HepG2 (cell line): ENCODE data around the gene CAST. TPM values are rescaled to one million over a fixed set of nuclear protein-coding genes. Genes with fewer than 3 reads are reported as not detected.

Experiments
- FOXP1 ChIP-seq, 2 experiments: fragments of 450-650 bp in 1 of 2; IDR thresholded peaks; 2 replicates each; pipeline ENCODE4 v1.6.1; 2017 to 2018; ENCODE audit warnings: antibody characterized with exemption in 1 of 2
- HOXA9 ChIP-seq: sonication (generic); formaldehyde crosslinking; IDR thresholded peaks from 2 replicates; pipeline ENCODE4 v1.8.1; 2022; ENCODE audit warnings: missing genetic modification reagents, mild to moderate bottlenecking, moderate library complexity, borderline replicate concordance
- MEIS1 ChIP-seq: sonication (generic); formaldehyde crosslinking; IDR thresholded peaks from 2 replicates; pipeline ENCODE4 v1.9.0; 2021; ENCODE audit warnings: mild to moderate bottlenecking, missing genetic modification reagents, moderate library complexity, borderline replicate concordance
- MIER2 ChIP-seq: IDR thresholded peaks from 2 replicates; pipeline ENCODE4 v1.6.1; 2016; ENCODE audit warnings: missing biosample characterization, missing genetic modification reagents
- NFKB2 ChIP-seq: sonication (generic); formaldehyde crosslinking; IDR thresholded peaks from 2 replicates; pipeline ENCODE4 v1.4.0; 2020; ENCODE audit warnings: missing genetic modification reagents, borderline replicate concordance
- RAD21 ChIP-seq: fragments of 450-650 bp; formaldehyde crosslinking; IDR thresholded peaks from 2 replicates; pipeline ENCODE4 v1.5.0; 2020; ENCODE audit warnings: mild to moderate bottlenecking
- RELA ChIP-seq: sonication (generic); formaldehyde crosslinking; IDR thresholded peaks from 2 replicates; pipeline ENCODE4 v1.4.0; 2020; ENCODE audit warnings: missing genetic modification reagents
- SNRNP70 ChIP-seq: fragments of 200-400 bp; formaldehyde crosslinking; IDR thresholded peaks from 2 replicates; pipeline ENCODE4 v1.6.1; 2017; ENCODE audit warnings: mild to moderate bottlenecking, low read depth, low read length, moderate library complexity
- TCF7 ChIP-seq: sonication (generic); IDR thresholded peaks from 2 replicates; pipeline ENCODE4 v1.6.1; 2016; ENCODE audit warnings: antibody characterized with exemption, low read depth
- ZFP1 ChIP-seq: IDR thresholded peaks from 2 replicates; pipeline ENCODE4 v1.6.1; 2016
- ZNF230 ChIP-seq: sonication (generic); formaldehyde crosslinking; IDR thresholded peaks from 2 replicates; pipeline ENCODE4 v1.4.0; 2020; ENCODE audit warnings: mild to moderate bottlenecking, missing genetic modification reagents
- ZNF367 ChIP-seq: sonication (generic); formaldehyde crosslinking; IDR thresholded peaks from 2 replicates; pipeline ENCODE4 v1.4.0; 2020; ENCODE audit warnings: missing genetic modification reagents, borderline replicate concordance
- ZSCAN22 ChIP-seq: sonication (generic); formaldehyde crosslinking; IDR thresholded peaks from 2 replicates; pipeline ENCODE4 v1.4.0; 2020; ENCODE audit warnings: mild to moderate bottlenecking, missing genetic modification reagents
- polyA plus RNA-seq, 8 experiments: library from polyadenylated mRNA; depleted of rRNA in 3 of 8; stranded (reverse) in 7 of 8; unstranded in 1 of 8; fragments of >200 nt; fragmentation: Illumina TruSeq in 4 of 8; extraction: Trizol in 4 of 8; gene quantifications; 2 replicates each; pipeline versions ENCODE4 v1.2.1 to v1.2.3, GENCODE V29; 2011 to 2016; ENCODE audit warnings: low read depth in 4 of 8, missing spikeins in 1 of 8, mixed read lengths in 1 of 8; ENCODE audit not compliant: insufficient read depth in 1 of 8
- total RNA-seq, 5 experiments: library from RNA; depleted of rRNA; stranded (reverse); fragments of >200 nt; fragmentation: Illumina TruSeq; extraction: Trizol; gene quantifications; 2 replicates each; pipeline ENCODE4 v1.2.3, GENCODE V29; 2016; ENCODE audit warnings: low read depth in 1 of 5
- TF ChIP-seq, protein P1 (sequence below): IDR thresholded peaks from 2 replicates; pipeline ENCODE4 v1.6.1; 2016; ENCODE audit warnings: mild to moderate bottlenecking
- TF ChIP-seq, protein P2 (sequence below): sonication (generic); formaldehyde crosslinking; IDR thresholded peaks from 2 replicates; pipeline ENCODE4 v1.8.1; 2023; ENCODE audit warnings: missing genetic modification reagents, inconsistent platforms, borderline replicate concordance
- TF ChIP-seq, protein P3 (sequence below): sonication (generic); formaldehyde crosslinking; IDR thresholded peaks from 2 replicates; pipeline ENCODE4 v1.4.0; 2020; ENCODE audit warnings: mild to moderate bottlenecking, missing genetic modification reagents
- TF ChIP-seq, protein P4 (sequence below): sonication (generic); formaldehyde crosslinking; IDR thresholded peaks from 2 replicates; pipeline ENCODE4 v1.4.0; 2020; ENCODE audit warnings: missing genetic modification reagents
- TF ChIP-seq, protein P5 (sequence below): sonication (generic); formaldehyde crosslinking; IDR thresholded peaks from 2 replicates; pipeline ENCODE4 v1.9.0; 2022; ENCODE audit warnings: missing genetic modification reagents, mild to moderate bottlenecking, borderline replicate concordance
- TF ChIP-seq, protein P6 (sequence below): sonication (generic); formaldehyde crosslinking; IDR thresholded peaks from 2 replicates; pipeline ENCODE4 v1.5.0; 2020; ENCODE audit warnings: missing genetic modification reagents
- TF ChIP-seq, protein P7 (sequence below): sonication (generic); formaldehyde crosslinking; IDR thresholded peaks from 2 replicates; pipeline ENCODE4 v1.8.1; 2023; ENCODE audit warnings: missing genetic modification reagents, mild to moderate bottlenecking, borderline replicate concordance
- TF ChIP-seq, protein P8 (sequence below): sonication (generic); formaldehyde crosslinking; IDR thresholded peaks from 2 replicates; pipeline ENCODE4 v1.8.0; 2022; ENCODE audit warnings: missing genetic modification reagents, mild to moderate bottlenecking, inconsistent platforms, borderline replicate concordance

Gene CAST
- total and polyA plus RNA-seq, 2 of the 13 experiments (the other 11 are each of a cell fraction or from before 2014, with no cell fraction given): 42.1 to 67.6 TPM

DNA sequence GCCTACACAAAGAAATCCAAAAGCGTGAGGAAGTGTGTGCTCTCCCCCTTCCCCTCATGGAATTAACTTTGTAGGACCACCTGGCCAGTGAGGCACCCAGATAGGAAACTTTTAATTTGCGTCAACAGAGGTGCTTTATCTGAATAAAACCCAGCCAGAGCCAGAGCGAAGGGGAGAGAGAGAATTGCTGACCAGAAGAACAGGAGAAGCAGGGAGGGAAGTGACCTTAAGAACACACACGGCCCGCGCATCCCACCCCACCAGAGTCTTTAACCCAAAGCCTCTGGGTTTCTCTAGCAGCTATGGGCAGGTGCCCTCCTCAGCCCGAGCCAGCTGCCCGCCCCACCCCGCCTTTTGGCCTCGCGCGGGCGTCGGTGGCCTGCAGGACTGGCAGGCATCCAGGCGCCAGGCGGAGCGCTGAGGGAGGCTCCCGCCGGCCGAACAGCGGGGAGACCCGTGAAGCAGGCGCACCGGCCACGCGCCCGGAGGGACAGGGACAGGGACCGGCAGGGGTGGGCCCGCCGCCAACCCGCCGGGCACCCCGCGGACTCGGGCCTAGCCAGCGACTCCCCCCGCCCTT, 145.0 kb downstream of the CAST start (continued):
- TF ChIP-seq, protein P1, sequence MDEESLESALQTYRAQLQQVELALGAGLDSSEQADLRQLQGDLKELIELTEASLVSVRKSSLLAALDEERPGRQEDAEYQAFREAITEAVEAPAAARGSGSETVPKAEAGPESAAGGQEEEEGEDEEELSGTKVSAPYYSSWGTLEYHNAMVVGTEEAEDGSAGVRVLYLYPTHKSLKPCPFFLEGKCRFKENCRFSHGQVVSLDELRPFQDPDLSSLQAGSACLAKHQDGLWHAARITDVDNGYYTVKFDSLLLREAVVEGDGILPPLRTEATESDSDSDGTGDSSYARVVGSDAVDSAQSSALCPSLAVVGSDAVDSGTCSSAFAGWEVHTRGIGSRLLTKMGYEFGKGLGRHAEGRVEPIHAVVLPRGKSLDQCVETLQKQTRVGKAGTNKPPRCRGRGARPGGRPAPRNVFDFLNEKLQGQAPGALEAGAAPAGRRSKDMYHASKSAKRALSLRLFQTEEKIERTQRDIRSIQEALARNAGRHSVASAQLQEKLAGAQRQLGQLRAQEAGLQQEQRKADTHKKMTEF (CRISPR knock-in tag): peak; percentile 39
- TF ChIP-seq, protein P2, sequence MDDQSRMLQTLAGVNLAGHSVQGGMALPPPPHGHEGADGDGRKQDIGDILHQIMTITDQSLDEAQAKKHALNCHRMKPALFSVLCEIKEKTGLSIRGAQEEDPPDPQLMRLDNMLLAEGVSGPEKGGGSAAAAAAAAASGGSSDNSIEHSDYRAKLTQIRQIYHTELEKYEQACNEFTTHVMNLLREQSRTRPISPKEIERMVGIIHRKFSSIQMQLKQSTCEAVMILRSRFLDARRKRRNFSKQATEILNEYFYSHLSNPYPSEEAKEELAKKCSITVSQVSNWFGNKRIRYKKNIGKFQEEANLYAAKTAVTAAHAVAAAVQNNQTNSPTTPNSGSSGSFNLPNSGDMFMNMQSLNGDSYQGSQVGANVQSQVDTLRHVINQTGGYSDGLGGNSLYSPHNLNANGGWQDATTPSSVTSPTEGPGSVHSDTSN (CRISPR knock-in tag): peak; percentile 81; the same call in 1 of the 2 replicates
- TF ChIP-seq HOXA9 (CRISPR knock-in tag): no peak
- TF ChIP-seq ZFP1 (CRISPR knock-in tag): no peak
- TF ChIP-seq, protein P3, sequence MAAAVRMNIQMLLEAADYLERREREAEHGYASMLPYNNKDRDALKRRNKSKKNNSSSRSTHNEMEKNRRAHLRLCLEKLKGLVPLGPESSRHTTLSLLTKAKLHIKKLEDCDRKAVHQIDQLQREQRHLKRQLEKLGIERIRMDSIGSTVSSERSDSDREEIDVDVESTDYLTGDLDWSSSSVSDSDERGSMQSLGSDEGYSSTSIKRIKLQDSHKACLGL (CRISPR knock-in tag): peak; percentile 19; the same call in 1 of the 2 replicates
- TF ChIP-seq RAD21 (CRISPR knock-in tag): peak; percentile 51
- 0 out of 2 replicates have a peak, but pooled peaks have one; percentile 7 for TF ChIP-seq MEIS1 (CRISPR knock-in tag)
- no peak for TF ChIP-seq TCF7
- no peak for TF ChIP-seq ZSCAN22 (CRISPR knock-in tag)
- TF ChIP-seq RELA (CRISPR knock-in tag): no peak
- TF ChIP-seq MIER2 (CRISPR knock-in tag): no peak
- TF ChIP-seq, protein P4, sequence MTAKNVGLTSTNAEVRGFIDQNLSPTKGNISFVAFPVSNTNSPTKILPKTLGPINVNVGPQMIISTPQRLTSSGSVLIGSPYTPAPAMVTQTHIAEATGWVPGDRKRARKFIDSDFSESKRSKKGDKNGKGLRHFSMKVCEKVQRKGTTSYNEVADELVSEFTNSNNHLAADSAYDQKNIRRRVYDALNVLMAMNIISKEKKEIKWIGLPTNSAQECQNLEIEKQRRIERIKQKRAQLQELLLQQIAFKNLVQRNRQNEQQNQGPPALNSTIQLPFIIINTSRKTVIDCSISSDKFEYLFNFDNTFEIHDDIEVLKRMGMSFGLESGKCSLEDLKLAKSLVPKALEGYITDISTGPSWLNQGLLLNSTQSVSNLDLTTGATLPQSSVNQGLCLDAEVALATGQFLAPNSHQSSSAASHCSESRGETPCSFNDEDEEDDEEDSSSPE (CRISPR knock-in tag): peak; percentile 70
- TF ChIP-seq ZNF230: 0 out of 2 replicates have a peak, but pooled peaks have one; percentile 2
- peak; percentile 4; the same call in 1 of the 2 replicates for TF ChIP-seq NFKB2 (CRISPR knock-in tag)
- TF ChIP-seq, protein P5, sequence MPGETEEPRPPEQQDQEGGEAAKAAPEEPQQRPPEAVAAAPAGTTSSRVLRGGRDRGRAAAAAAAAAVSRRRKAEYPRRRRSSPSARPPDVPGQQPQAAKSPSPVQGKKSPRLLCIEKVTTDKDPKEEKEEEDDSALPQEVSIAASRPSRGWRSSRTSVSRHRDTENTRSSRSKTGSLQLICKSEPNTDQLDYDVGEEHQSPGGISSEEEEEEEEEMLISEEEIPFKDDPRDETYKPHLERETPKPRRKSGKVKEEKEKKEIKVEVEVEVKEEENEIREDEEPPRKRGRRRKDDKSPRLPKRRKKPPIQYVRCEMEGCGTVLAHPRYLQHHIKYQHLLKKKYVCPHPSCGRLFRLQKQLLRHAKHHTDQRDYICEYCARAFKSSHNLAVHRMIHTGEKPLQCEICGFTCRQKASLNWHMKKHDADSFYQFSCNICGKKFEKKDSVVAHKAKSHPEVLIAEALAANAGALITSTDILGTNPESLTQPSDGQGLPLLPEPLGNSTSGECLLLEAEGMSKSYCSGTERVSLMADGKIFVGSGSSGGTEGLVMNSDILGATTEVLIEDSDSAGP: peak; percentile 69; the same call in 1 of the 2 replicates
- TF ChIP-seq, protein P6, sequence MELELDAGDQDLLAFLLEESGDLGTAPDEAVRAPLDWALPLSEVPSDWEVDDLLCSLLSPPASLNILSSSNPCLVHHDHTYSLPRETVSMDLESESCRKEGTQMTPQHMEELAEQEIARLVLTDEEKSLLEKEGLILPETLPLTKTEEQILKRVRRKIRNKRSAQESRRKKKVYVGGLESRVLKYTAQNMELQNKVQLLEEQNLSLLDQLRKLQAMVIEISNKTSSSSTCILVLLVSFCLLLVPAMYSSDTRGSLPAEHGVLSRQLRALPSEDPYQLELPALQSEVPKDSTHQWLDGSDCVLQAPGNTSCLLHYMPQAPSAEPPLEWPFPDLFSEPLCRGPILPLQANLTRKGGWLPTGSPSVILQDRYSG (CRISPR knock-in tag): 0 out of 2 replicates have a peak, but pooled peaks have one; percentile 39
- TF ChIP-seq SNRNP70: no peak
- peak; percentile 73; the same call in 1 of the 2 replicates for TF ChIP-seq ZNF367 (CRISPR knock-in tag)
- no peak for TF ChIP-seq FOXP1 (IDR thresholded peaks at IDR 0.05)
- TF ChIP-seq FOXP1 (CRISPR knock-in tag; IDR thresholded peaks at IDR 0.05): no peak
- TF ChIP-seq, protein P7, sequence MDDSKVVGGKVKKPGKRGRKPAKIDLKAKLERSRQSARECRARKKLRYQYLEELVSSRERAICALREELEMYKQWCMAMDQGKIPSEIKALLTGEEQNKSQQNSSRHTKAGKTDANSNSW (CRISPR knock-in tag): 0 out of 2 replicates have a peak, but pooled peaks have one; percentile 49
- TF ChIP-seq, protein P8, sequence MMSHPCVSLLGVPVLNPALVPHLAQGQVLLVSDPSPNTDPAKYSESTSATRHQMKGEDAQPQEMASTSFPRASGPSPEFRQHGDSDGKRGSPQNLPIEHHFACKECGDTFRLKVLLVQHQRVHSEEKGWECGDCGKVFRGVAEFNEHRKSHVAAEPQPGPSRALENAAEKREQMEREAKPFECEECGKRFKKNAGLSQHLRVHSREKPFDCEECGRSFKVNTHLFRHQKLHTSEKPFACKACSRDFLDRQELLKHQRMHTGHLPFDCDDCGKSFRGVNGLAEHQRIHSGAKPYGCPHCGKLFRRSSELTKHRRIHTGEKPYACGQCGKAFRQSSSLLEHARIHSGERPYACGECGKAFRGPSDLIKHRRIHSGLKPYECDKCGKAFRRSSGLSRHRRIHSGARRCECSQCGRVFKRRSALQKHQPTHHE (CRISPR knock-in tag): no peak
